Measurements from ENCODE around the gene CLIC3.
A peak's percentile ranks its signal among the peaks of the same experiment; 100 is the strongest.

CLIC3 gene

GRCh38 chr9:137032858-137033257, 36.5 kb upstream of the CLIC3 start:
- Histone ChIP-seq H3K9me3 (ENCODE audit: insufficient read depth, low read length) (no peaks in the 10 kb centered on the region), H3K4me1 (ENCODE audit: low read length) (peaks cover 40% of the 10 kb centered on the region), H3K27me3 (ENCODE audit: low read depth, low read length) (no peaks in the 10 kb centered on the region), H3K4me2 (ENCODE audit: low read length) (peak overlapping the region; percentile 48; the same call in 1 of the 2 replicates), H3K9ac (ENCODE audit: low read length) (peak overlapping the region; percentile 13; the same call in 1 of the 2 replicates), H3K27ac (ENCODE audit: low read length) (no peak overlapping the region), H3K36me3 (replicated peaks; ENCODE audit: low read depth, low read length) (no peaks in the 10 kb centered on the region), H4K20me1 (ENCODE audit: insufficient read depth, low read length) (no peaks in the 10 kb centered on the region), H3K79me2 (ENCODE audit: low read length) (no peaks in the 10 kb centered on the region), H3K4me3 (ENCODE audit: low read length) (peak overlapping the region; percentile 19; the same call in 1 of the 2 replicates), H2AFZ (ENCODE audit: low read depth, low read length) (no peak overlapping the region)
- TF ChIP-seq EZH2phosphoT487 (IDR thresholded peaks at IDR 0.05; ENCODE audit: low read depth) (no peak), CTCF (IDR thresholded peaks at IDR 0.05; ENCODE audit: low read depth, low read length) (no peak)

- H3K4me3 ChIP-seq (ENCODE audit: low read length) = peak within 1 kb of the TSS; percentile 19; the same call in 1 of the 2 replicates
- H3K36me3 ChIP-seq (replicated peaks; ENCODE audit: low read depth, low read length) = no peaks in the 10 kb centered on the region
- no peak within 1 kb of the TSS for H3K27ac ChIP-seq (ENCODE audit: low read length)
- peaks cover 44% of the 10 kb centered on the region for H3K4me1 ChIP-seq (ENCODE audit: low read length)
- peak within 1 kb of the TSS; percentile 48 for H3K4me2 ChIP-seq (ENCODE audit: low read length)
- no peak within 1 kb of the TSS for H2AFZ ChIP-seq (ENCODE audit: low read depth, low read length)
- H3K9me3 ChIP-seq (ENCODE audit: insufficient read depth, low read length) = no peaks in the 10 kb centered on the region
- H3K9ac ChIP-seq (ENCODE audit: low read length) = peak within 1 kb of the TSS; percentile 13; the same call in 1 of the 2 replicates
- H3K27me3 ChIP-seq (ENCODE audit: low read depth, low read length) = peaks cover 5% of the 10 kb centered on the region
- TF ChIP-seq CTCF (IDR thresholded peaks at IDR 0.05; ENCODE audit: low read depth, low read length) (no peak), EZH2phosphoT487 (IDR thresholded peaks at IDR 0.05; ENCODE audit: low read depth) (no peak)
- no peaks in the 10 kb centered on the region for H4K20me1 ChIP-seq (ENCODE audit: insufficient read depth, low read length)
- H3K79me2 ChIP-seq (ENCODE audit: low read length) = no peaks in the 10 kb centered on the region
Measured at GRCh38 chr9:137031904-137032640, 35.7 kb upstream of the CLIC3 start, which contains the start of gene FUT7. TSS of gene FUT7 (minus strand) at chr9:137032088. CDS start at chr9:137031991, 97 bp downstream.

GRCh38 chr9:137030538-137031527, 34.5 kb upstream of the CLIC3 start:
- Histone ChIP-seq H4K20me1 (ENCODE audit: insufficient read depth, low read length) (no peaks in the 10 kb centered on the region), H3K27ac (ENCODE audit: low read length) (no peak overlapping the region), H3K79me2 (ENCODE audit: low read length) (no peaks in the 10 kb centered on the region), H3K9ac (ENCODE audit: low read length) (no peak overlapping the region), H3K36me3 (replicated peaks; ENCODE audit: low read depth, low read length) (no peaks in the 10 kb centered on the region), H3K9me3 (ENCODE audit: insufficient read depth, low read length) (no peaks in the 10 kb centered on the region), H2AFZ (ENCODE audit: low read depth, low read length) (no peak overlapping the region), H3K4me2 (ENCODE audit: low read length) (no peak overlapping the region), H3K4me1 (ENCODE audit: low read length) (peaks cover 46% of the 10 kb centered on the region), H3K27me3 (ENCODE audit: low read depth, low read length) (peaks cover 6% of the 10 kb centered on the region), H3K4me3 (ENCODE audit: low read length) (no peak overlapping the region)
- TF ChIP-seq EZH2phosphoT487 (IDR thresholded peaks at IDR 0.05; ENCODE audit: low read depth) (no peak), CTCF (IDR thresholded peaks at IDR 0.05; ENCODE audit: low read depth, low read length) (no peak)

- no peaks in the 10 kb centered on the region for H3K9me3 ChIP-seq (ENCODE audit: insufficient read depth, low read length)
- H3K9ac ChIP-seq (ENCODE audit: low read length) = no peak overlapping the region
- no peaks in the 10 kb centered on the region for H4K20me1 ChIP-seq (ENCODE audit: insufficient read depth, low read length)
- H3K27me3 ChIP-seq (ENCODE audit: low read depth, low read length) = peaks cover 6% of the 10 kb centered on the region
- peaks cover 43% of the 10 kb centered on the region for H3K4me1 ChIP-seq (ENCODE audit: low read length)
- TF ChIP-seq CTCF (IDR thresholded peaks at IDR 0.05; ENCODE audit: low read depth, low read length) (no peak), EZH2phosphoT487 (IDR thresholded peaks at IDR 0.05; ENCODE audit: low read depth) (no peak)
- no peak overlapping the region for H3K27ac ChIP-seq (ENCODE audit: low read length)
- no peaks in the 10 kb centered on the region for H3K36me3 ChIP-seq (replicated peaks; ENCODE audit: low read depth, low read length)
- H3K4me2 ChIP-seq (ENCODE audit: low read length) = no peak overlapping the region
- no peak overlapping the region for H3K4me3 ChIP-seq (ENCODE audit: low read length)
- H3K79me2 ChIP-seq (ENCODE audit: low read length) = no peaks in the 10 kb centered on the region
- H2AFZ ChIP-seq (ENCODE audit: low read depth, low read length) = no peak overlapping the region
Measured at GRCh38 chr9:137030006-137030405, 33.6 kb upstream of the CLIC3 start.
